IPS-18c (cell line): Measurements from ENCODE around the gene REPS1.
A peak's percentile ranks its signal among the peaks of the same experiment; 100 is the strongest.
"Not testable (repeated sequence)": the region's sequence is repeated elsewhere in the genome, so short reads cannot be mapped to it uniquely, and the experiment has no call there.

Experiments
- H3K4me3 ChIP-seq: 2 replicates; pipeline ENCODE4 v1.7.0; 2013; ENCODE audit warnings: low read depth, mild to moderate bottlenecking, low read length, moderate library complexity; ENCODE audit not compliant: insufficient read depth
- H3K9me3 ChIP-seq: one replicate; pipeline ENCODE4 v1.6.1; 2013; ENCODE audit warnings: mild to moderate bottlenecking, low read length, moderate library complexity; ENCODE audit not compliant: control insufficient read depth, insufficient read depth

The REPS1 gene, protein sequence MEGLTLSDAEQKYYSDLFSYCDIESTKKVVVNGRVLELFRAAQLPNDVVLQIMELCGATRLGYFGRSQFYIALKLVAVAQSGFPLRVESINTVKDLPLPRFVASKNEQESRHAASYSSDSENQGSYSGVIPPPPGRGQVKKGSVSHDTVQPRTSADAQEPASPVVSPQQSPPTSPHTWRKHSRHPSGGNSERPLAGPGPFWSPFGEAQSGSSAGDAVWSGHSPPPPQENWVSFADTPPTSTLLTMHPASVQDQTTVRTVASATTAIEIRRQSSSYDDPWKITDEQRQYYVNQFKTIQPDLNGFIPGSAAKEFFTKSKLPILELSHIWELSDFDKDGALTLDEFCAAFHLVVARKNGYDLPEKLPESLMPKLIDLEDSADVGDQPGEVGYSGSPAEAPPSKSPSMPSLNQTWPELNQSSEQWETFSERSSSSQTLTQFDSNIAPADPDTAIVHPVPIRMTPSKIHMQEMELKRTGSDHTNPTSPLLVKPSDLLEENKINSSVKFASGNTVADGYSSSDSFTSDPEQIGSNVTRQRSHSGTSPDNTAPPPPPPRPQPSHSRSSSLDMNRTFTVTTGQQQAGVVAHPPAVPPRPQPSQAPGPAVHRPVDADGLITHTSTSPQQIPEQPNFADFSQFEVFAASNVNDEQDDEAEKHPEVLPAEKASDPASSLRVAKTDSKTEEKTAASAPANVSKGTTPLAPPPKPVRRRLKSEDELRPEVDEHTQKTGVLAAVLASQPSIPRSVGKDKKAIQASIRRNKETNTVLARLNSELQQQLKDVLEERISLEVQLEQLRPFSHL

DNA sequence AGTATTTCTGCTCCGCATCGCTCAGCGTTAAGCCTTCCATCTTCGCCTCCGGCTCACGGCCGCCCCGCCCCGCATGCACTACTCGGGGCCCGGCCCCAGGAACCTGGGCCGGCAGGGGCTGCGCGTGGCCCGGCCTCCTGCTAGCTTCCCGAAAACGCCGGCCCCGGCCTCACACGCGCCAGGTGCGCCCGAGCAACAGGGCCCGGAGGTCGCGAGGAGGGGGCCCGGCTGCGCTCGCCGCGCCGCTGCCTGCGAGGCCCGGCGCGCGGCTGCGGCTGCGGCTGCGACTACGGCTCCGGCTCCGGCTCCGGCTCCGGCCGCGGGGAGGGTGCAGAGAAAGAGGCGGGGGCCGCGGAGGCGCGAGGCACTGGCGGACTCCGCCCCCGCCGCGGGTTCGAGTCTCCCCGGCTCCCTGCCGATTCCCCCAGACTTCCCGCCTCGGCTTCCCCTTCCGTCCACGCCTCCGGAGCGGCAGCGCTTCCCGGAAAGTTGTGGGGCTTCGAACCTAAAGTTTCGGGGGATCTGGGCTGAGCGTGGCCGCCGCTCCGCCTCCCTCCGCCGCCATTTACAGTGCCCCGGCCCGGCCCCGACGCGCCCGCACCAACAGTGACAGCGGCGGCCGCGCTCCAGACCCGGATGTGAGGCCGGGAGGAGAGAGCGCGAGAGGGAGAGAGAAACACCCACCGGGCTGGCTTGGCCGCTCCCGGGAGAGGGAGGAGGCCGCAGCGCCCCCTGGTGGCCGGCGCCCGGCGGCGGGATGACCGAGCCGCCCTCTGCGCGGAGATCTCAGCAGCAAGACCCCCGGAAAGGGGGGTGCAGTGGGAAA is at the start of gene REPS1:
REPS1 (minus strand) TSS at position 611 of the 826 bp plus-strand sequence; CDS start at position 40, 571 bp downstream.
- no peaks in the 10 kb centered on the region for H3K9me3 ChIP-seq
- peak within 1 kb of the TSS; percentile 89 for H3K4me3 ChIP-seq

DNA sequence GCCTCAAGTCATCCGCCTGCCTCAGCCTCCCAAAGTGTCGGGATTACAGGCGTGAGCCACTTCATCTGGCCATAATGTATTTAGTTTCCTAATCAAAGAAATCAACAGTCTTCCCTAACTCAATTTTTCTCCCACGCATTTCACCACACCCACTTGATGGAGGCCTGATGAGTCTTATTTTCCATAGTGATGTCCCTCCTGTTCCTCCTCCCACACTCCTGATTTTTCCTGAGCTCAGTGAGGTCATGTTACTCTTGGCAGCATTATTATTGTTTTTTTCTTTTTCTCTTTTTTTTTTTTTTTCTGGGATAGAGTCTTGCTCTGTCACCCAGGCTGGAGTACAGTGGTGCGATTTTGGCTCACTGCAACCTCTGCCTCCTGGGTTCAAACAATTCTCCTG is 49.4 kb upstream of the REPS1 start:
- Histone ChIP-seq H3K9me3 (no peaks in the 10 kb centered on the region), H3K4me3 (no peak overlapping the region)

DNA sequence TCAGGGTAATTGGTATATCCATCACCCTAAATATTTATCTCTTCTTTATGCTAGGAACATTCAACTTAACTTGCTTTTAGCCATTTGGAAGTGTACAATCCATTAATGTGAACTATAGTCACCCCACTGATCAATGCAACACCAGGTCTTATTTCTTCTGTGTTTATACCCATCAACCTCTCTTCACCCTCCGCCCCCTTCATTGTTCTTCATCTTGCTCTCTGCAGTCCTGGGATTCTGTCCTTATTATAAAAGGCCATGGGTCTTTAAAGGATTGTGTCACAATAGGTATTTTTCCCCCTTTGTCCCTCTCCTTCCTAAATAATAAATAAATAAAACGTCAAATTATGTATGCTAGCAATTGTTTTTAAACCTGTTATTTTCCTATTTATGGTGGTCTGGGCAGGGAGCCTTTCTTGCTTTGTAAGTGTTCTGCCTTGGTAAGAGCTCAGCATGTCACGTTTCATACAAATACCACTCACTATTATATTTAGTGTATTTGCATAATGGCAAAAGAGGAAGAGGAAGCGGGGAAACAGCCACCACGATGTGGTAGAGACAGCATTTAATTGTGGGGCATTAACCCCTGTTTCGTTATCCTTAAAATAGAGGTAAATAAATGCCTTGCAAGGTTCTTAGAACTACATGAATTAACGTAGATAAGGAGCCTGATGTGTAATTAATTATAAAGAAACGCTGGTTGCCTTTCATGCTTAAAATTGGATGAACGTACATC is 42.3 kb upstream of the REPS1 start:
- Histone ChIP-seq H3K4me3 (peak overlapping the region; percentile 91; the same call in 1 of the 2 replicates), H3K9me3 (no peaks in the 10 kb centered on the region)

DNA sequence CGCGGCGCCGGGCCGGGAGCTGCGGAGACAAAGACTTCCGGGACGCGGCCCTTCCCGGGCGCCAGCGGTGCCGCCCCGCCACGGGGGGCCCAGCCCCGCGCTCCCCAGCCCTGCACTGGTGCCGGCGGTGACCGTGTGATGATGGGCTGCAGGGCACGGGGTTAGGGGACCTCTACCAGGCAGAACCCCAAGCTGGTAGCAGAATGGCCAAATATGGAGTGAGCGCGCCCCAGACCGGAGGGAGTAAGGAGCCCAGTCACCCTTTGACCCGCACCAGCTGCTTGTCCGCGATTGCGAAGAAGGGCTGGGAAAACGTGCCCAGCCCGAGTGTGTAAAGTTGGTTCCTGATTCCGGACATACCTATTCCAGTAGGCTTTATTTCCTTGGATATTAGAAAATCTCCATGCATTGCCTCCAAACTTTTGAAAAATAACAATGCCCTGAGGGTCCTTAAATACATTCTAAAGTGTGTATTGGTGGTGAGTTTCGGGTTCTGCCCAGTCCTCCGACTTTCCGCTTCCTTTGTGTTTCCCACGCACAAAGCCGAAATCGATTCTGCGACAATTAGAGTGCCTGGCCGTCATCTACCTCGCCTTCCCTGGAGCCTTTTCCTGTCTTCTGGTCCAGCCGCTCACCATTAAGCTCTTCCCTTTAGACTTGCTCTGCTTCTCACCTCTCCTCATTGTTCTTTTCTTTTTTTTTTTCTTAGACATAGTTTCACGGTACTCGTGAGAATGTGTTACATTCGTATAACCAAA is 41.6 kb upstream of the REPS1 start:
- Histone ChIP-seq H3K4me3 (peak overlapping the region; percentile 91), H3K9me3 (no peaks in the 10 kb centered on the region)

DNA sequence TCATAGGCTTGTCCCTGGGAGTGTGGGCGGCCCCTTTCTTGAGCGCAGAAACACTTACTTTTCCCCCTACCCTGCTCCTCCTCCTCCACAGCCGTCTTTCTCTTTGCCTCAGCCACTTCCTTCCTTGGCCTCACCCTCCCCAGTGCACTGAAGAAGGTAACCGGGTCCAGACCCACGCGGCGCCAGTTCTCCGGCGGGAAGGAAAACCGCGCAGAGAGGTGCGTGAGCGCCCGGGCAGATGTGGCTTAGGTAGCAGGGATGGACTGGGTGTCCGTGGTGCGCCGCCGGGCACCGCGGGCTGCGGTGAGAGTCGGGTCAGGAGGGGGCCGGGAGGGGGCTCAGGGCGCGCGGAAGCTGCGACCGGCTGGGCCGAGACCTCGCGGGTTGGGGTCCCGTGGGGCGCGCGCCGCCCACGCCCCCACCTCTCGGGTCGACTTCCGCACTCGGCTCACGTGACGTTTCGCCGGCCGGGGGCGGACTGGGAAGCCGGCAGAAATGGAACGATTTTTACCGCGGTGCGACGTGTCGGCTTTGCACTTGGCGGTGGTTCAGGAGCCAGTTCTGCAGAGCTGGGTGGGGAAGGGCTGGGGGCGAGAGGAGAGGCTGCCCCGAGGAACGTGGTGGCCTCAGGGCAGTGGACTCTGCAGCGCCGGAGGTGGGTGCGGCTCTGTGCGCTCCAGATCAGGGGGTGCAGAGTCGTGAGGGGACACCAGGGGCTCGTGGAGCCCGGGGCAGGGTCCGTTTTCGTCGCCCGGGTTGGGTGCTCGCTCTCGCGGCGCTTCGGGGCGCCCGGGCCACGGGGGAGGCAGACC is 40.8 kb upstream of the REPS1 start, which contains the start of gene ABRACL:
ABRACL (plus strand) TSS at position 88 of the 812 bp plus-strand sequence. CDS start 5,416 bp downstream, outside the sequence.
- Histone ChIP-seq H3K9me3 (no peaks in the 10 kb centered on the region), H3K4me3 (peak within 1 kb of the TSS; percentile 91)

DNA sequence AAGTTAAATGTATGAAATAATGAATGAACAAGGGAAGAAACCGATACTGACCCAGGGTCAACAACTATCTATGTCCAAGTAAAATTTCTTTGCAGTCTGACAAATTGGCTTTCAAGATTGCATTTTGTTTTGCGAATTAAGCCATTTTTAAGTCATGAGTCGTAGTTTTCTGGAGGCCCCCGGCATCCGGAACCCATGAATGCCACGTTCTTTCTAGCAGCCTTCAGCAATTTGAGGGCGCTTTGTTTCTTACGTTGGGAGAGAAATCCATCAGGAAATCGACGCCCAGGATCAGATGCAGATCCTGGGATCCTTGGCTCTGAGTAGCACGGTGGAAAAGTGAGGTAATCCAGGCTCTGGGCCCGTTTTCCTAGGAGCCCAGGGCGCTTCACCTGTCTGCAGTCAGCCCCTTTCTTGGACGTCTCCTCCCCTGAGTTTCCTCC is 40.2 kb upstream of the REPS1 start:
- H3K4me3 ChIP-seq: peak overlapping the region; percentile 91
- H3K9me3 ChIP-seq: no peaks in the 10 kb centered on the region

DNA sequence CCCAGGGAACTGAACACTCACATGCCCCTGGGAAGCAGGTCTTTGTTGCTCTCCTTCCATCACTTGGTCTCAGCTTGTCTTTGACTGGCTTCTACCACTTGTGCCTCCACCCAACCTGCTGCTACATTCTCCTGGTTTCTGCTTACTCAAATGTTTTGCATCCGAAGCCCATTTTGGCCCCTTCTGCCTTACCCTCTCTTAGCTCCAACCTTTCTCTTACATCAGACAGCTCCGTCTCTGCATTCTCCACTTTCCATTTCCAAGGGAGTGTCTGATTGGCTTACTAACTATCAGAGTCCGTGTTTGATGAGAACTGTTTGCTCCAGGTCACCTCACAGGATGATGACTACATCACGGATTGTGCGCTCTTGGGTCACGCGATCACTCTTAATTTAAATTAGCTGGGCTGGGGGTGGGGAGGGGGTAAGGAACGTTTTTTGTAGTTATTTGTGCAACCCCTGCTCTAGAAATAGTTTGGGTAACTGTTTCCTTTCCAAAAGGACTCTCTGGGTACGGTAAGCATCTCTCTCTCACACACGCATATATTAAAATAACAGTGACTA is 39.6 kb upstream of the REPS1 start:
- peak overlapping the region; percentile 91 for H3K4me3 ChIP-seq
- H3K9me3 ChIP-seq: no peaks in the 10 kb centered on the region

DNA sequence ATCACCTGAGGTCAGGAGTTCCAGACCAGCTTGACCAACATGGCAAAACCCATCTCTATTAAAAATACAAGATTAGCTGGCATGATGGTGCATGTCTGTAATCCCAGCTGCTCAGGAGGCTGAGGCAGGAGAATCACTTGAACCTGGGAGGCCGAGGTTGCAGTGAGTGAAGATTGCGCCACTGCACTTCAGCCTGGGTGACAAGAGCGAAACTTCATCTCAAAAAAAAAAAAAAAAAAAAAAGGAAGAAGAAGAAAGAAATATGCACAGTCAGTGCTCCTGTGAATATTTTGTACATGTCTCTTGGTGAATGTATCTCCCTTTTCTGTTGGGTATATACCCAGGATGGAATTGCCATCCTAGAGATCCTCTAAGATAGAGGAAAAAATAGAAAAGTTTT is 37.4 kb upstream of the REPS1 start:
- not testable (repeated sequence) for H3K9me3 ChIP-seq, H3K4me3 ChIP-seq

DNA sequence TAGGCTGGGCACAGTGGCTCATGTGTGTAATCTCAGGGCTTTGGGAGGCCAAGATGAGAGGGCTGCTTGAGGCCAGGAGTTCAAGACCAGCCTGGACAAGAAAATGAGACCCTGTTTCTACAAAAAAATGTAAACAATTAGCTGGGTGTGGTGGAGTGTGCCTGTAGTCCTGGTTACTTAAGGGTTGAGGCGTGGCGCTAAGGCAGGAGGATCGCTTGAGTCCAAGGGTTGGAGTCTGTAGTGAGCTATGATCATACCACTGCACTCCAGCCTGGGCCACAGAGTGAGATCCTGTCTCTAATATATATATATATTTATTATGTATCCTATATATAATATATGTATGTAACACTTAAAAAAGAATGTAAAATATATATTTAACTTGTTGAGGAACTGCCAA is 32.6 kb upstream of the REPS1 start:
- H3K4me3 ChIP-seq: no peak overlapping the region

DNA sequence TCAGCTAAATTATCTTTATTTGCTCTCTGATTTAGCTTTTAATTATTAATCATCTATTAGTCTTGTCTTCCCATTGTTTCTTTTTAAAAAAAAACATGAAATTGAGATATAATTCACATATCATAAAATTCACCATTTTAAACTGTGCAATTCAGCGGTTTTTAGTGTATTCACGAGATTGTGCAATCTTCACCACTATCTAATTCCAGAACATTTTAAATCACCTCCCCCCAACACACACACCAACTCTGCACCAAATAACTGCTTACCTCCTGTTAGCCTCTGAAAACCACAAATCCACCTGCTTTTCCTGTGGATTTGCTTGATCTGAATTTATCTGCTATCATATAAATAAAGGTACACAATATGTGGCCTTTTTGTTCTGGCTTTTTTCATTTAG is 31.7 kb upstream of the REPS1 start:
- Histone ChIP-seq H3K4me3 (no peak overlapping the region), H3K9me3 (no peaks in the 10 kb centered on the region)

More for the DNA sequence above, 32.6 kb upstream of the REPS1 start:
- H3K9me3 ChIP-seq: no peaks in the 10 kb centered on the region

DNA sequence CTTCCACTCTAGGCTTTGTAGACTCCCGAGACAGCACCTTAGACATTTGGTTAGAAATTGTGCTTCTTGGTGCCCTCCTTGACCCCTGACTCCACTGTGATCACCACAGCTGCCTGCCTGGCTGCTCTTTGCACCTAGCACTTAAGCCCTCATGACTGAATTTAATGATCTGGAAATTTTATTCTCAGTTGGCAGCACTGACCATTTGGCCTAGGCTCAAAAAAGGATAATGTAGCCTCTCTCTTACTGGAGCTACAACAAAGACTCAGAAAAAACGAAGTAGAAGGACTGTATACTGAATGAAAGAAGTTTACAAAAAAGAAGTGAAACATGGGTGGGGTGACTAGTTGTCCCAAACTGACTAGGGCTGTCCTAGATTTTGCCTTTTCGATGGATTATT is 29.2 kb upstream of the REPS1 start:
- H3K4me3 ChIP-seq: no peak overlapping the region
- H3K9me3 ChIP-seq: no peaks in the 10 kb centered on the region

DNA sequence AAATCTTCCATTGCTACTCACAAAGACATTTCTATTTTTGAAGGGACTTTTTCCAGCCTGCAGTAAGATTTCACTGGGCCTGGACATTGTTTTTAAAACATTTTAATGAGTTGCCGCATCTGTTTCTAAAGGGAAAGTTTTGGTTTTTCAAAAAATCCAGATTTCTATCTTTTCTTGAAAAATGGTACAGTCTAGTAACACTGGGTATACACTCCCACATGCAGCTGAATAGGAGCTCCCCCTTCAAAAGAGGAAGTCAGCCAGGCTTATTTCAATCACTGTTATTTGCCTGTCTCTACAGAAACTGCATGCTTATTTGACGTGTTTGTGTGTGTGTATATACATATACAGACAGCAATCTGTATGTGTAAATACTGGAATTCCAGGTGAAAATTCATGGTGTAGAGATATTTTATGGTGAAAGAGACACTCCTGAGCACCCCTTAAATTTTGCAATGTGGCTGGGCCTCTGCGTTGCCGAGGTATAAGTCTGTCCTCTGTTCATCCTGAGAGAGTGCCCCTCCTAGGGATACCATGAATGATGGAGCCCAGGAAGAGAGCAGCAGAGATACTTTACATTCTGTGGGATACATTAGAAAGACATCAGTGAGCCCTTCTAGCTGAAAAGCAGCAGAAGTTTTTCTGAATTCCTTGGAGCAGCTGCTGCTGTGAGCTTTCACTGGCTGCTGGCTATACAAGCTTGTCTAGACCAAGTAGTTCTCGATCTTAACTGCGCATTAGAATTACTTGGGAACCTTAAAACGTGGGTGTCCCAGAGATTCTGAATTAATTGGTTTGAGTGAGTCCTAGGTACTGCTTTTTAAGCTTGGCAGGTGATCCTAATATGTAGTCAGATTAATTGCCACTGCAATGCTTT is 28.5 kb upstream of the REPS1 start:
- Histone ChIP-seq H3K9me3 (no peaks in the 10 kb centered on the region), H3K4me3 (no peak overlapping the region)

DNA sequence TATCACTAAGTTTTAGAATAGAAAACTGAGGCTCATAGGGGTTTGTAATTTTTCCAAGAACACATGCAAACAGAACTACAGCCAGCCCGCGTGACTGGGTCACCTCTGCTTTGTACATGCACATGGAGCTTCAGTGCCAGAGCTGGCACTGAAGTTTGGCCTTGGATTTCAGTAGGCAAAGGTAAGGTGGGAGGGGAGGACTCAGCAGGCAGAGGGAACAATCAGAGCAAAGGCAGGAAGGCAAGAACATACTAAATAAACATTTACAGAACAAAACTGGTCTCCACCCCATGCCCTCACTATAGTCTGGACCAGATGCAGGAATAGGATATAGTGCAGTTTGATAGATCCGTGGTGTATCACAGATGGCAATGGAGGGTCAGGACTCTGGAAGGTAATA is 26.9 kb upstream of the REPS1 start:
- no peaks in the 10 kb centered on the region for H3K9me3 ChIP-seq

DNA sequence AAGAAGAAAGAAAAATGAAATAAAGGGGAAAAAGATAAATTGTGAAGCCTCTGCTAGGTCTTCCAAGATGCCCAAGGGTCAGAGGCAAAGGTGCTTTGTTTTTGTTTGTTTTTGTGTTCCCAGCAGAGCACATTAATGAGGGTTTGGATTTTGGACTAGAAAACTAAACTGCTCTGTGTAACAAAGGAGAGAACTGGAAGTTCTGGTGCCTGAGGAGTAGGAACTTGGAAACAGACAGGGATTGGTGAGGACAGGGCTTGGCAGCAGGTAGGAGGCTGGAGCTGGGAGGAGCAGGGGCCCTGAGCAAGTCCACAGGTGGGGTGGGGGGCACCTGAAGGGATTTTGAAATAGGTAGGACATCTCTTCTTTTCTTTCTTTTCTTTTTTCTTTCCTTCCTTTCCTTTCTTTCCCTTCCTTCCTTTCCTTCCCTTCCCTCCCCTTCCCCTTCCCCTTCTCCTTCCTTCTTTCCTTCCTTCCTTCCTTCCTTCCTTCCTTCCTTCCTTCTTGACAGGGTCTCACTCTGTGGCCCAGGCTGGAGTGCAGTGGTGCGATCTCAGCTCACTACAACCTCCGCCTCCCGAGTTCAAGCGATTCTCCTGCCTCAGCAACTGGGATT is 25.2 kb upstream of the REPS1 start:
- Histone ChIP-seq H3K4me3 (no peak overlapping the region), H3K9me3 (no peaks in the 10 kb centered on the region)

More for the DNA sequence above, 26.9 kb upstream of the REPS1 start:
- no peak overlapping the region for H3K4me3 ChIP-seq
